ENCODE results near the gene NGEF. TPM values are rescaled to one million over a fixed set of nuclear protein-coding genes. Genes with fewer than 3 reads are reported as not detected.

NGEF gene
- total and polyA plus RNA-seq, 7 donors: 0.28 to 13.9 (median 10.8) TPM; not detected in 2

GRCh38 chr2:232997749-232998665 lies 15.0 kb downstream of the NGEF start:
- Histone ChIP-seq H3K36me3 (no peaks in the 10 kb centered on the region), H3K27ac (no peak overlapping the region), H3K9me3 (no peaks in the 10 kb centered on the region), H3K27me3 (no peaks in the 10 kb centered on the region), H3K4me3 (no peak overlapping the region), H3K4me1 (no peaks in the 10 kb centered on the region)
- no peak for TF ChIP-seq POLR2AphosphoS5 (IDR thresholded peaks at IDR 0.05)
- no peak for TF ChIP-seq CTCF (IDR thresholded peaks at IDR 0.05)
- no peak for TF ChIP-seq EP300 (IDR thresholded peaks at IDR 0.05)
- no peak for TF ChIP-seq POLR2A (IDR thresholded peaks at IDR 0.05)
- peak; percentile 52 for DNase-seq
- intact Hi-C loops (cut with DNase I): no loop called here
- WGBS, 2 donors: 90 to 93% methylated on average over 18 of the region's 18 CpGs

GRCh38 chr2:232994446-232994845 lies 18.6 kb downstream of the NGEF start:
- H3K9me3 ChIP-seq: no peaks in the 10 kb centered on the region
- DNase-seq: no peak
- H3K27me3 ChIP-seq: no peaks in the 10 kb centered on the region
- 95 to 96% methylated on average over 5 of the region's 5 CpGs for WGBS, 2 donors
- no peak for TF ChIP-seq CTCF (IDR thresholded peaks at IDR 0.05)
- no peak for TF ChIP-seq POLR2A (IDR thresholded peaks at IDR 0.05)
- TF ChIP-seq EP300 (IDR thresholded peaks at IDR 0.05): no peak
- TF ChIP-seq POLR2AphosphoS5 (IDR thresholded peaks at IDR 0.05): no peak
- no peaks in the 10 kb centered on the region for H3K4me1 ChIP-seq
- H3K36me3 ChIP-seq: no peaks in the 10 kb centered on the region
- no peak overlapping the region for H3K27ac ChIP-seq
- H3K4me3 ChIP-seq: no peak overlapping the region
- intact Hi-C loops (cut with DNase I): no loop called here

GRCh38 chr2:232993231-232993821 lies 19.7 kb downstream of the NGEF start:
- no peaks in the 10 kb centered on the region for H3K36me3 ChIP-seq
- intact Hi-C loops (cut with DNase I): no loop called here
- WGBS, 2 donors: 68 to 78% methylated on average over 4 of the region's 4 CpGs
- H3K4me1 ChIP-seq: no peaks in the 10 kb centered on the region
- H3K27ac ChIP-seq: no peak overlapping the region
- H3K4me3 ChIP-seq: no peak overlapping the region
- no peaks in the 10 kb centered on the region for H3K9me3 ChIP-seq
- TF ChIP-seq POLR2A (IDR thresholded peaks at IDR 0.05): no peak
- no peak for TF ChIP-seq POLR2AphosphoS5 (IDR thresholded peaks at IDR 0.05)
- TF ChIP-seq EP300 (IDR thresholded peaks at IDR 0.05): no peak
- no peak for TF ChIP-seq CTCF (IDR thresholded peaks at IDR 0.05)
- no peak for DNase-seq
- H3K27me3 ChIP-seq: no peaks in the 10 kb centered on the region

GRCh38 chr2:232986155-232986554 lies 26.9 kb downstream of the NGEF start:
- H3K4me1 ChIP-seq: no peaks in the 10 kb centered on the region
- intact Hi-C loops (cut with DNase I): no loop called here
- H3K4me3 ChIP-seq: no peak overlapping the region
- DNase-seq: no peak
- WGBS, 2 donors: 91% methylated on average over 2 of the region's 2 CpGs
- H3K27me3 ChIP-seq: peaks cover 0 to 22% (median 0%) of the 10 kb centered on the region in 3 donors
- H3K9me3 ChIP-seq: no peaks in the 10 kb centered on the region
- TF ChIP-seq POLR2AphosphoS5 (IDR thresholded peaks at IDR 0.05) (no peak), POLR2A (IDR thresholded peaks at IDR 0.05) (no peak), CTCF (IDR thresholded peaks at IDR 0.05) (no peak), EP300 (IDR thresholded peaks at IDR 0.05) (no peak)
- H3K27ac ChIP-seq: no peak overlapping the region
- no peaks in the 10 kb centered on the region for H3K36me3 ChIP-seq
